SK-N-MC (cell line): Measurements from ENCODE around the gene MPDZ.
"Not testable (repeated sequence)": the region's sequence is repeated elsewhere in the genome, so short reads cannot be mapped to it uniquely, and the experiment has no call there.

Source experiments
- DNase-seq: peaks from one replicate; pipeline ENCODE4 v3.0.0-alpha.2; 2011; ENCODE audit warnings: low read depth, low spot score
- H3K27ac ChIP-seq: fragments of 200-600 bp; sonication (generic); 2 replicates; pipeline ENCODE4 v1.5.1; 2016; ENCODE audit warnings: mixed run types
- H3K36me3 ChIP-seq: fragments of 200-600 bp; sonication (generic); 2 replicates; pipeline ENCODE4 v1.6.1; 2017; ENCODE audit warnings: antibody characterized with exemption, low read length, mixed read lengths; ENCODE audit not compliant: insufficient read depth
- H3K4me3 ChIP-seq: fragments of 200-600 bp; sonication (generic); 2 replicates; pipeline ENCODE4 v1.5.1; 2016
- H3K9ac ChIP-seq: fragments of 200-600 bp; sonication (generic); 2 replicates; pipeline ENCODE4 v1.8.0; 2017; ENCODE audit warnings: mixed run types, mixed read lengths; ENCODE audit not compliant: insufficient read length
- H3K9me3 ChIP-seq: fragments of 200-600 bp; sonication (generic); 2 replicates; pipeline ENCODE4 v1.6.1; 2017; ENCODE audit warnings: low read depth, mild to moderate bottlenecking, antibody characterized with exemption, low read length, moderate library complexity, mixed read lengths
- EZH2 ChIP-seq: fragments of 200-600 bp; sonication (generic); IDR thresholded peaks from one replicate; pipeline ENCODE4 v1.6.1; 2017; ENCODE audit warnings: antibody characterized with exemption
- FOXP2 ChIP-seq: optimal IDR thresholded peaks from 2 replicates; pipeline ENCODE3; 2011; ENCODE audit warnings: mild to moderate bottlenecking, moderate library complexity; ENCODE audit not compliant: insufficient read depth; ENCODE audit errors: extremely low read length, control extremely low read depth
- POLR2AphosphoS5 ChIP-seq: IDR thresholded peaks from 2 replicates; pipeline ENCODE4 v1.6.1; 2012; ENCODE audit warnings: mild to moderate bottlenecking, low read depth, low read length, borderline replicate concordance

MPDZ gene

GRCh38 chr9:13241283-13241682, 38.2 kb downstream of the MPDZ start:
- TF ChIP-seq POLR2AphosphoS5 (no peak), EZH2 (no peak), FOXP2 (no peak)
- H3K27ac ChIP-seq: no peak overlapping the region
- peaks cover 22% of the 10 kb centered on the region for H3K36me3 ChIP-seq
- no peak overlapping the region for H3K9ac ChIP-seq
- no peak overlapping the region for H3K4me3 ChIP-seq
- no peaks in the 10 kb centered on the region for H3K9me3 ChIP-seq
- no peak for DNase-seq

GRCh38 chr9:13239660-13240059, 39.8 kb downstream of the MPDZ start:
- Histone ChIP-seq H3K4me3 (no peak overlapping the region), H3K9ac (no peak overlapping the region), H3K36me3 (peaks cover 18% of the 10 kb centered on the region), H3K9me3 (no peaks in the 10 kb centered on the region), H3K27ac (no peak overlapping the region)
- TF ChIP-seq FOXP2: no peak
- TF ChIP-seq EZH2: no peak
- no peak for TF ChIP-seq POLR2AphosphoS5
- no peak for DNase-seq

GRCh38 chr9:13239208-13239607, 40.3 kb downstream of the MPDZ start:
- DNase-seq: no peak
- Histone ChIP-seq H3K9ac (no peak overlapping the region), H3K9me3 (no peaks in the 10 kb centered on the region), H3K4me3 (no peak overlapping the region), H3K27ac (no peak overlapping the region), H3K36me3 (peaks cover 18% of the 10 kb centered on the region)
- no peak for TF ChIP-seq POLR2AphosphoS5
- no peak for TF ChIP-seq FOXP2
- TF ChIP-seq EZH2: no peak

- Histone ChIP-seq H3K9me3 (no peaks in the 10 kb centered on the region; the same call in 1 of the 2 replicates), H3K27ac (no peak overlapping the region), H3K9ac (no peak overlapping the region), H3K36me3 (peaks cover 3% of the 10 kb centered on the region; the same call in 1 of the 2 replicates), H3K4me3 (no peak overlapping the region)
- no peak for DNase-seq
- TF ChIP-seq EZH2 (no peak), FOXP2 (no peak), POLR2AphosphoS5 (no peak)
Observed at GRCh38 chr9:13234932-13235331, 44.6 kb downstream of the MPDZ start.

- no peak for TF ChIP-seq EZH2
- TF ChIP-seq POLR2AphosphoS5: no peak
- no peak for TF ChIP-seq FOXP2
- no peak overlapping the region for H3K9ac ChIP-seq
- H3K36me3 ChIP-seq: peaks cover 5% of the 10 kb centered on the region
- DNase-seq: no peak
- no peak overlapping the region for H3K27ac ChIP-seq
- H3K4me3 ChIP-seq: no peak overlapping the region
- no peaks in the 10 kb centered on the region; the same call in 1 of the 2 replicates for H3K9me3 ChIP-seq
Observed at GRCh38 chr9:13228431-13228830, 51.1 kb downstream of the MPDZ start.

- peaks cover 13% of the 10 kb centered on the region for H3K36me3 ChIP-seq
- H3K4me3 ChIP-seq: no peak overlapping the region
- no peak overlapping the region for H3K27ac ChIP-seq
- TF ChIP-seq POLR2AphosphoS5 (no peak), EZH2 (no peak), FOXP2 (no peak)
- no peaks in the 10 kb centered on the region for H3K9me3 ChIP-seq
- DNase-seq: no peak
- no peak overlapping the region for H3K9ac ChIP-seq
Observed at GRCh38 chr9:13224366-13224765, 55.1 kb downstream of the MPDZ start.

GRCh38 chr9:13222733-13223132, 56.8 kb downstream of the MPDZ start:
- H3K27ac ChIP-seq, H3K9me3 ChIP-seq, H3K4me3 ChIP-seq, H3K9ac ChIP-seq, DNase-seq: not testable (repeated sequence)
- H3K36me3 ChIP-seq: peaks cover 21% of the 10 kb centered on the region

GRCh38 chr9:13221741-13222140, 57.8 kb downstream of the MPDZ start:
- no peaks in the 10 kb centered on the region for H3K9me3 ChIP-seq
- H3K4me3 ChIP-seq: no peak overlapping the region
- H3K9ac ChIP-seq: no peak overlapping the region
- no peak for DNase-seq
- TF ChIP-seq EZH2 (no peak), FOXP2 (no peak), POLR2AphosphoS5 (no peak)
- 0 out of 2 replicates have a peak overlapping the region, but pooled peaks have one; percentile 18 for H3K27ac ChIP-seq
- H3K36me3 ChIP-seq: peaks cover 24% of the 10 kb centered on the region

GRCh38 chr9:13220837-13221236, 58.7 kb downstream of the MPDZ start:
- no peak overlapping the region for H3K4me3 ChIP-seq
- no peak overlapping the region for H3K9ac ChIP-seq
- no peaks in the 10 kb centered on the region for H3K9me3 ChIP-seq
- peaks cover 33% of the 10 kb centered on the region for H3K36me3 ChIP-seq
- no peak for DNase-seq
- TF ChIP-seq EZH2 (no peak), POLR2AphosphoS5 (no peak), FOXP2 (no peak)
- no peak overlapping the region for H3K27ac ChIP-seq
